HG02840 (cell line): ENCODE data around the gene MRI1.
"Not testable (repeated sequence)": the region's sequence is repeated elsewhere in the genome, so short reads cannot be mapped to it uniquely, and the experiment has no call there.

Experiments
- ATAC-seq: cut with Tn5 transposase; IDR thresholded peaks from one replicate; pipeline ENCODE4 v1.9.1; 2021; ENCODE audit warnings: mild to moderate bottlenecking, moderate library complexity, moderate number of reproducible peaks; ENCODE audit not compliant: unreplicated experiment, low FRiP score

MRI1 gene

GRCh38 chr19:13757805-13758772 is 6.2 kb upstream of the MRI1 start:
- no peak for ATAC-seq

- no peak for ATAC-seq
Observed at GRCh38 chr19:13758795-13759194, 5.5 kb upstream of the MRI1 start.

GRCh38 chr19:13761423-13761822 is 2.9 kb upstream of the MRI1 start:
- no peak for ATAC-seq

GRCh38 chr19:13762635-13763235 is 1.6 kb upstream of the MRI1 start:
- ATAC-seq: no peak

- ATAC-seq: no peak
Observed at GRCh38 chr19:13763265-13763664, 1.1 kb upstream of the MRI1 start.

GRCh38 chr19:13764821-13765394 is 586 bp downstream of the MRI1 start:
- ATAC-seq: no peak

GRCh38 chr19:13765395-13766094 is 1.2 kb downstream of the MRI1 start:
- ATAC-seq: no peak

- no peak for ATAC-seq
Observed at GRCh38 chr19:13766095-13766481, 1.8 kb downstream of the MRI1 start.

GRCh38 chr19:13768510-13768909 is 4.2 kb downstream of the MRI1 start:
- no peak for ATAC-seq

GRCh38 chr19:13770013-13770635 is 5.8 kb downstream of the MRI1 start:
- ATAC-seq: no peak

- ATAC-seq: peak; percentile 93
Observed at GRCh38 chr19:13774217-13775191, 10.2 kb downstream of the MRI1 start, which contains the start of gene C19orf53. Gene C19orf53 (plus strand): TSS chr19:13774456. CDS start chr19:13774478, 22 bp downstream.

GRCh38 chr19:13778398-13778797 is 14.1 kb downstream of the MRI1 start:
- ATAC-seq: no peak

- ATAC-seq: no peak
Observed at GRCh38 chr19:13778847-13779246, 14.5 kb downstream of the MRI1 start.

GRCh38 chr19:13779794-13780193 is 15.5 kb downstream of the MRI1 start:
- ATAC-seq: not testable (repeated sequence)

- ATAC-seq: no peak
Observed at GRCh38 chr19:13781547-13781946, 17.2 kb downstream of the MRI1 start.

GRCh38 chr19:13782537-13782936 is 18.2 kb downstream of the MRI1 start:
- ATAC-seq: no peak

GRCh38 chr19:13783565-13784500 is 19.5 kb downstream of the MRI1 start:
- ATAC-seq: no peak
